HepG2 (cell line): Measurements from ENCODE around the gene FFAR1.

Source experiments
- FOXP1 ChIP-seq, 2 experiments: fragments of 450-650 bp in 1 of 2; IDR thresholded peaks; 2 replicates each; pipeline ENCODE4 v1.6.1; 2017 to 2018; ENCODE audit warnings: antibody characterized with exemption in 1 of 2
- MXI1 ChIP-seq: IDR thresholded peaks from 3 replicates; pipeline ENCODE4 v1.6.1; 2012; ENCODE audit warnings: low read depth, low read length, inconsistent platforms, borderline replicate concordance
- ZFX ChIP-seq: sonication (generic); formaldehyde crosslinking; IDR thresholded peaks from 2 replicates; pipeline ENCODE4 v1.4.0; 2020; ENCODE audit warnings: mild to moderate bottlenecking, low read depth, missing genetic modification reagents, moderate library complexity

DNA sequence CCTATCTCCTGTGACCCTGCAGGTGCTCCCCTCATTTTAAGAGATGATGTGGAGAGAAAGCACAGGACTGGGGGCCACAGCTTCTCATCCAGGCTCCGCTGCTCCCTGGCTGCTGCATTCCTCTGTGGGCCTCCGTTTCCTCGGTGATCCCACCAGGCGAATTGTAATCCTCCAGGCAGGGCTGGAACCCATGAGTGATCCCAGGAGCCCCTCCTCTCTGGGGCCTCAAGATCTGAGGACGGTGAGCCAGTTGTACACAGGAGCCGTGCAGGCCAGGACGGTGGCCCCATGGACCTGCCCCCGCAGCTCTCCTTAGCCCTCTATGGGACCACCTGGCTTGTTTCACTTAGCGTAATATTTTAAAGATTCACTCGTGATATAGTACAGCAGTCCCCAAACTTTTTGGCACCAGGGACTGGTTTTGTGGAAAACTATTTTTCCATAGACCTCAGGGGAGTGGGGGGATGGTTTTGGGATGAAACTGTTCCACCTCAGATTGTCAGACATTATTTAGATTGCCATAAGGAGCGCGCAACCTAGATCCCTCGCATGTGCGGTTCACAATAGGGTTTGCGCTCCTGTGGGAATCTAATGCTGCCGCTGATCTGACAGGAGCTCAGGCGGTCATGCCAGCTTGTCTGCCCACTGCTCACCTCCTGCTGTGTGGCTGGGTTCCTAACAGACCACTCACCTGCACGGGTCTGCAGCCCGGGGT is 16.2 kb downstream of the FFAR1 start:
- TF ChIP-seq MXI1 (no peak), ZFX (CRISPR knock-in tag) (no peak), FOXP1 (IDR thresholded peaks at IDR 0.05) (no peak), FOXP1 (CRISPR knock-in tag; IDR thresholded peaks at IDR 0.05) (no peak)
